Measurements from ENCODE around the gene GALNT17.

GRCh38 chr7:71694665-71695064, 562.7 kb downstream of the GALNT17 start:
- TF ChIP-seq, protein P1, sequence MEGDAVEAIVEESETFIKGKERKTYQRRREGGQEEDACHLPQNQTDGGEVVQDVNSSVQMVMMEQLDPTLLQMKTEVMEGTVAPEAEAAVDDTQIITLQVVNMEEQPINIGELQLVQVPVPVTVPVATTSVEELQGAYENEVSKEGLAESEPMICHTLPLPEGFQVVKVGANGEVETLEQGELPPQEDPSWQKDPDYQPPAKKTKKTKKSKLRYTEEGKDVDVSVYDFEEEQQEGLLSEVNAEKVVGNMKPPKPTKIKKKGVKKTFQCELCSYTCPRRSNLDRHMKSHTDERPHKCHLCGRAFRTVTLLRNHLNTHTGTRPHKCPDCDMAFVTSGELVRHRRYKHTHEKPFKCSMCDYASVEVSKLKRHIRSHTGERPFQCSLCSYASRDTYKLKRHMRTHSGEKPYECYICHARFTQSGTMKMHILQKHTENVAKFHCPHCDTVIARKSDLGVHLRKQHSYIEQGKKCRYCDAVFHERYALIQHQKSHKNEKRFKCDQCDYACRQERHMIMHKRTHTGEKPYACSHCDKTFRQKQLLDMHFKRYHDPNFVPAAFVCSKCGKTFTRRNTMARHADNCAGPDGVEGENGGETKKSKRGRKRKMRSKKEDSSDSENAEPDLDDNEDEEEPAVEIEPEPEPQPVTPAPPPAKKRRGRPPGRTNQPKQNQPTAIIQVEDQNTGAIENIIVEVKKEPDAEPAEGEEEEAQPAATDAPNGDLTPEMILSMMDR (IDR thresholded peaks at IDR 0.05): no peak
- no peak for TF ChIP-seq POLR2AphosphoS5 (IDR thresholded peaks at IDR 0.05; ENCODE audit: low read depth, low read length)
- TF ChIP-seq, protein P2, sequence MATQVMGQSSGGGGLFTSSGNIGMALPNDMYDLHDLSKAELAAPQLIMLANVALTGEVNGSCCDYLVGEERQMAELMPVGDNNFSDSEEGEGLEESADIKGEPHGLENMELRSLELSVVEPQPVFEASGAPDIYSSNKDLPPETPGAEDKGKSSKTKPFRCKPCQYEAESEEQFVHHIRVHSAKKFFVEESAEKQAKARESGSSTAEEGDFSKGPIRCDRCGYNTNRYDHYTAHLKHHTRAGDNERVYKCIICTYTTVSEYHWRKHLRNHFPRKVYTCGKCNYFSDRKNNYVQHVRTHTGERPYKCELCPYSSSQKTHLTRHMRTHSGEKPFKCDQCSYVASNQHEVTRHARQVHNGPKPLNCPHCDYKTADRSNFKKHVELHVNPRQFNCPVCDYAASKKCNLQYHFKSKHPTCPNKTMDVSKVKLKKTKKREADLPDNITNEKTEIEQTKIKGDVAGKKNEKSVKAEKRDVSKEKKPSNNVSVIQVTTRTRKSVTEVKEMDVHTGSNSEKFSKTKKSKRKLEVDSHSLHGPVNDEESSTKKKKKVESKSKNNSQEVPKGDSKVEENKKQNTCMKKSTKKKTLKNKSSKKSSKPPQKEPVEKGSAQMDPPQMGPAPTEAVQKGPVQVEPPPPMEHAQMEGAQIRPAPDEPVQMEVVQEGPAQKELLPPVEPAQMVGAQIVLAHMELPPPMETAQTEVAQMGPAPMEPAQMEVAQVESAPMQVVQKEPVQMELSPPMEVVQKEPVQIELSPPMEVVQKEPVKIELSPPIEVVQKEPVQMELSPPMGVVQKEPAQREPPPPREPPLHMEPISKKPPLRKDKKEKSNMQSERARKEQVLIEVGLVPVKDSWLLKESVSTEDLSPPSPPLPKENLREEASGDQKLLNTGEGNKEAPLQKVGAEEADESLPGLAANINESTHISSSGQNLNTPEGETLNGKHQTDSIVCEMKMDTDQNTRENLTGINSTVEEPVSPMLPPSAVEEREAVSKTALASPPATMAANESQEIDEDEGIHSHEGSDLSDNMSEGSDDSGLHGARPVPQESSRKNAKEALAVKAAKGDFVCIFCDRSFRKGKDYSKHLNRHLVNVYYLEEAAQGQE (IDR thresholded peaks at IDR 0.05; ENCODE audit: insufficient read depth in 1 of 2, low read depth in 2 of 2, low read length in 1 of 2): no peak
